GM19025 (cell line): ENCODE results near the gene CD2AP.
"Not testable (repeated sequence)": the region's sequence is repeated elsewhere in the genome, so short reads cannot be mapped to it uniquely, and the experiment has no call there.

ENCODE experiments used
- ATAC-seq: cut with Tn5 transposase; IDR thresholded peaks from one replicate; pipeline ENCODE4 v1.9.1; 2021; ENCODE audit warnings: mild to moderate bottlenecking, low read depth, moderate library complexity; ENCODE audit not compliant: unreplicated experiment

The CD2AP gene

DNA sequence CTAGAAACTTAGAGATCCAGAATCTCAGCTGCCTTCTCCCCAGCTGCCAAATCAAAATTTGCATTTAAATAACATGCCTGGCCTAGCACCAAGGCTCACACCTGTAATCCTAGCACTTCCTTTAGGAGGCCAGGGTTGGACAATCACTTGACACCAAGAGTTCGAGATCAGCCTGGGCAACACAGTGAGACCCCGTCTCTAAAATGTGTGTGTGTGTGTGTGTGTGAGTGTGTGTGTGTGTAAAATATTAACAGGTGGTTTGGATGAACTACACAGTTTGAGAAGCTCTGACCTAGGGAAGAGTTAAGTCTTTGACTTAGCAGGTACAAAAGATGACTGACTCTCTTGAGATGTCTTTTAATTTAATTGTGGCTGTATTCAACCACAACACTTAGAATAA, 20.2 kb upstream of the CD2AP start:
- no peak for ATAC-seq

DNA sequence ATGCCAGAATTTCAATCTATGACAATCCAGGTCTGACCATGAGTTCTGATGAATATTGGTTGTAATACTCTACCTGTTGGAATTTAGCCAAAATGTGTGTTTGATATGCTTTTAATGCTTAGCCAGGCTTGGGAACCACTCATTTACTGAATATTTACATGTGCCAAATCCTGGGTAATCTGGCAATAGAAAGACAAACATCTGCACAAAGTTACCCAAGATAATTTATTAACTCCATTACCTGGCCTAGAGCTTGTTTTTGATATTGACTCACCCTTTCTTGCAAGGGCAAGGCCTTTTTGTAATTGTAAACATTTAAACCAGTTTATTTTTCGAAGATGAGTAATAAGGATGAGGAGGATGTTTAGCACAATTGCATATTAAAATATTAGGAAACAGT, 13.5 kb upstream of the CD2AP start:
- no peak for ATAC-seq

GRCh38 chr6:47465117-47465516, 12.5 kb upstream of the CD2AP start:
- no peak for ATAC-seq

DNA sequence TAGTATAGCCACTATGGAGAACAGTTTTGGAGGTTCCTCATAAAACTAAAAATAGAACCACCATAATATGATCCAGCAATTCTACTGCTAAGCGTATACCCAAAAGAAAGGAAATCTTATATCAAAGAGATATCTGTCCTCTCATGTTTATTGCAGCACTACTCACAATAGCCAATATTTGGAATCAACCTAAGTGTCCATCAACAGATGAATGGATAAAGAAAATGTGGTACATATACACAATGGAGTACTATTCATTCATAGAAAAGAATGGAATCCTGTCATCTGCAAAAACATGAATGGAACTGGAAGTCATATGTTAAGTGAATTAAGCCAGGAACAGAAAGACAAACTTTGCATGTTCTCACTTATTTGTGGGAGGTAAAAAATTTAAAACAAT, 5.7 kb upstream of the CD2AP start:
- ATAC-seq: no peak

GRCh38 chr6:47473791-47474346, 3.7 kb upstream of the CD2AP start:
- ATAC-seq: no peak

DNA sequence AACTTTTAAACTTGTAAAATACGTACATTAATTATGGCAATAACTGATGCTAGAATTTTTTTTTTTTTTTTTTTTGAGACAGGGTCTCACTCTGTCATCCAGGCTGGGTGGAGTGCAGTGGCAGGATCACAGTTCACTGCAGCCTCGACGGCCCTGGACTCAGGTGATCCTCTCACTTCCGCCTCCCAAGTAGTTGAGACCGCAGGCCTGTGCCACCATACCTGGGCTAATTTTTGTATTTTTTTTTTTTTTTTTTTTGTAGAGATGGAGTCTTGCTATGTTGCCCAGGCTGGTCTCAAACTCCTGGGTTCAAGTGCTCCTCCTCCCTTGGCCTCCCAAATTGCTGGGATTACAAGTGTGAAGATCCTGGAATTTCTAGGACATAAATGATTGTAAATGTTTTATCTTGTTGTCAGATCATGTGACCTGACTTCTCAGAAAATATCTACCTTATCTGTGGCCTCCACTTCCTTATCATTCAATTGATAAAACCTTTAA, 2.2 kb upstream of the CD2AP start:
- ATAC-seq: no peak

GRCh38 chr6:47476781-47477496, 650 bp upstream of the CD2AP start:
- ATAC-seq: no peak

DNA sequence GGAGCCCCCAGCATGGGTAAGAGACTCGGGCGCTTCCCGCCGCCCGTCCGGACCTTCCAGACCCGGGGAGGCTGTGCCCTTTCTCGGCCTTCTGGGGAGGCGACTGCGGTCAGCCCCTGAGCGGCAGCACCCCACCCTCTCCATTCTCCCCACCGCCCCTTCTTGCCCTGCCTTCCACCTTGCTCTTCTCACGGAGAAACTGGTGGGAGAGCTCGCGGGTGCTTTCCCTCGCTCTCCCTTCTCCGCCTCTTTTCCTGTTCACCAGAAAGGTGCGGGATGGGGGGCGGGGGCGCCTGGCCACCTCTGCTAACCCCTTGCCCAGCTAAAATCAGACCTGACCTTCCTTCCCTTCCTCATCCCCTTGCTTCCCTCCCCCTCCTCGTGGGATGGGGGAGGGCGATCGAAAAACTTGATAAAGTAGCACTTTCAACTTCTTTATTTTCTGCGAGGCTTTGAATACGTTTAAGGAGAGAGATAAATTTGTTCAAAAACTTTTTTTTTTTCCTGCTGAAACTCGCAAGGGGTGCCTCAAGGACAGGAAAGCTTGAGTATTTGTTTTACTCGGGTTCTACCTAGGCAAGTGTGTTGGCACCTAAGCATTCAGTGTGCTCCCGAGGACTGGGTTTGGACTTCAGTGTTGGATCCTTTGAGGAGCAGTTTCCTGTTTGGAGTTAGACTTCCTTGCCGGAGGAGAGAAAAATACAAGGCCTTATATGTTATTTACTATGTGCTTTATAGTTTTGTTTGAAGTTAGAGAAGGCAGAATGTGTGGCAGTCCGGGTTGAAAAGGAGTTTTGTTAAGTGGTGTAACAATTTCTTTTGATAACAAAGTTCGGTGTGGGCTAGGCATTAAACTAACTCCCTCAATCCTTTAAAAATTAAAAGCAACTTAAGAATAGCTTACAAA, 897 bp downstream of the CD2AP start:
- peak; percentile 1 for ATAC-seq

DNA sequence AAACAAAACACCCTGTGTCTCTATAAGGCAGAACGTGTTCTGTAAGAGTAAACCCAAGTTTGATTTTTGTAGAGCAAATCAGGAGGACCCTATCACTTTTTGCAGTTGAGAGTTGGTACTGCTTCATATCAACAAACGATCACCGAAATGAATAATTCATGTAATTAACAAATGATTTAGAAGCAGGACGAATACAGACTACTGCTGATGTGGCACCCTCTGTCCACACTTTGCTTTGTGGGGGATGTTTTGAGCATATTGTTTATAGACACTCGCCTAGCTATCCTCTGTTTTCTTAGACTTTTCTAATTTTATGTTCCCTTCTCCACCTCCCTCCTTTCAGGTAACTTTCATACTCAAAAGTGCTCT, 1.5 kb downstream of the CD2AP start:
- ATAC-seq: no peak

- ATAC-seq: no peak
Measured at GRCh38 chr6:47479874-47480273, 2.3 kb downstream of the CD2AP start.

DNA sequence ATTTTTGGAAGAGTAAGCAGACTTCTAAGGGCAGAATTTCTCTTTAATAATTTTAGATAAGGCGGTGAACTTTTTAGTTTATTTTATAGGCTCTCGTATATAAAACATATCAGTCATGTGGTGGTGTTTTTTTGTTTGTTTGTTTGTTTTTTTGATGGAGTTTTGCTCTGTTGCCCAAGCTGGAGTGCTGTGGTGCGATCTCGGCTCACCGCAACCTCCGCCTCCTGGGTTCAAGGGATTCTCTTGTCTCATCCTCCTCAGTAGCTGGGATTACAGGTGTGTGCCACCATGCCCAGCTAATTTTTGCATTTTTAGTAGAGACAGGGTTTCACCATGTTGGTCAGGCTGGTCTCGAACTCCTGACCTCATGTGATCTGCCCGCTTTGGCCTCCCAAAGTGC, 3.6 kb downstream of the CD2AP start:
- not testable (repeated sequence) for ATAC-seq

GRCh38 chr6:47481806-47482205, 4.2 kb downstream of the CD2AP start:
- ATAC-seq: no peak

DNA sequence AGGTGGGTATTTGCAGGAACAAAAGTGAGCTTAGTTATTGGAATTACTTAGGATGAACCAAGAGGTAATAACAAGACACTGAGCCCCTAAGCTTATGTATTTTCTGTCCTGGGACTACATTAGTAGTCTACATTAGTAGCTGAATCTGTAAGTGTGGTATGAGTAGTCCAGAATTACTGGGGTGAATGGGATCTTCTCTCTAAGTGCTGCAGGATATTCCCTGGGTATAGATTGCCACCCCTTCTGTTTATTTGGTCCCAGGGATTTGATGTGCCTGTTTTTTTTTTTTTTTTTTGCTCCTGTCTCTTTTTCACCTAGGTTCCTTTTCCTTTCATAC, 5.9 kb downstream of the CD2AP start:
- ATAC-seq: peak; percentile 18

GRCh38 chr6:47483853-47484546, 6.4 kb downstream of the CD2AP start:
- ATAC-seq: peak; percentile 48

DNA sequence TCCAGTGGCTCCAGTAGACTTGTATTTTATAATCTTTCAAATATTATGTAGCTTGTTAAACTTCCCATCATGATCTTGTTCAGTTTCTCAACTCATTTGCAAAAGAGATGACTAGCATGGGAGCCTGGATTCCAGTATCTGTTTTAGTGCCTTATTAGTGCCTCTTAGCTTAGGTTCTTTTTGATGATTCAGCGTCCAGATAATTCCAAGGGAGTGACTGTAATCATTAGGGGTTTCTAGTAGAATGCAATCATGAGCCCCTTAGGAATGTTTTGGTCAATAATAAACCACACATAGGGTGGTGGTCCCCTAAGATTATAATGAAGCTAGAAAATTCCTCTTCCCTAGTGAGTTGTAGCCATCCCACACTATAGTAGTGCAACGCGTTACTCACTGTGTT, 7.0 kb downstream of the CD2AP start:
- ATAC-seq: no peak

DNA sequence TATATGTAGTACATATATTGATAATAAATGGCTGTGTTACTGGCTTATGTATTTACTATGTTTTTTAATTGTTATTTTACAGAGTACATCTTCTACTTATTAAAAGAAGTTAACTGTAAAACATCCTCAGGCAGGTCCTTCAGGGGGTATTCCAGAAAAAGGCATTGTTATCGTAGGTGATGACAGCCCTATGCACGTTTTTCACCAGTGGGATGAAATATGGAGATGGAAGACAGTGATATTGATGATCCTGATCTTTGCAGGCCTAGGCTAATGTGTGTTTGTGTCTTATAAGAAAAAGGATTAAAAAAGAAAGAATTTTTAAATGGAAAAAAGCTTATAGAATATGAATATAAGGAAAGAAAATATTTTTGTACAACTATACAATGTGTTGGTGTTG, 7.5 kb downstream of the CD2AP start:
- no peak for ATAC-seq

- ATAC-seq: no peak
Measured at GRCh38 chr6:47485491-47486135, 8.0 kb downstream of the CD2AP start.

GRCh38 chr6:47489995-47490394, 12.4 kb downstream of the CD2AP start:
- ATAC-seq: no peak

DNA sequence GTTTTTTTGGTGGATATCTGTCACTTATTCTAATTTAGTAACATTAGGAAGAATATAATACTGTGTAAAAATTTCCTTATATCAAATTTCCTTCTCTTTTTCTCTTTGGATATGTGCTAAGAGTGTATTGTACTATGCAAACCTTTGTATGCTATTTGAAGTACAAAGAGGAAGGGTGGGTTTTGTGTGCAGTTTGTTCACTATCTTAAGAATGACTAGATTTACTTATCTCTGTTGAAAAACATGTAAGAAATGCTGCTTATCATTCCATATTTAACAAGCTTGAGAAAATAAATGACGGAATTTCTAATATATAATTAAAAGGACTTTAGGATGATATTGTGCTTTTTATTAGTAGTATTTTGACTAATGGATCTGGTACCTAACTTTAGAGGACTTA, 13.1 kb downstream of the CD2AP start:
- no peak for ATAC-seq

- no peak for ATAC-seq
Measured at GRCh38 chr6:47492355-47492754, 14.8 kb downstream of the CD2AP start.
